Ramos (cell line): ENCODE results near the gene PRKCA.

Experiments used
- in situ Hi-C: fragments of 300-500 bp; cut with MboI; formaldehyde crosslinking; loops from one replicate; pipeline ENCODE4 v1.14.3; 2022; ENCODE audit warnings: low sequenced_read_pairs; ENCODE audit not compliant: unreplicated experiment

PRKCA gene

GRCh38 chr17:66762276-66762675, 459.9 kb downstream of the PRKCA start:
- in situ Hi-C loops: no loop called here

GRCh38 chr17:66763056-66763455, 460.6 kb downstream of the PRKCA start:
- in situ Hi-C loops: no loop called here

- in situ Hi-C loops: no loop called here
Observed at GRCh38 chr17:66764506-66764905, 462.1 kb downstream of the PRKCA start.

GRCh38 chr17:66767154-66767933, 464.9 kb downstream of the PRKCA start:
- in situ Hi-C loops: no loop called here

- in situ Hi-C loops: no loop called here
Observed at GRCh38 chr17:66769911-66770310, 467.5 kb downstream of the PRKCA start.

- in situ Hi-C loops: no loop called here
Observed at GRCh38 chr17:66772148-66772812, 469.9 kb downstream of the PRKCA start.

GRCh38 chr17:66775271-66775670, 472.9 kb downstream of the PRKCA start:
- in situ Hi-C loops: no loop called here

- in situ Hi-C loops: no loop called here
Observed at GRCh38 chr17:66775881-66776400, 473.5 kb downstream of the PRKCA start.

GRCh38 chr17:66776999-66777688, 474.7 kb downstream of the PRKCA start:
- in situ Hi-C loops: no loop called here

- in situ Hi-C loops: no loop called here
Observed at GRCh38 chr17:66777689-66778225, 475.3 kb downstream of the PRKCA start.

GRCh38 chr17:66778531-66779236, 476.3 kb downstream of the PRKCA start:
- in situ Hi-C loops: no loop called here

- in situ Hi-C loops: no loop called here
Observed at GRCh38 chr17:66779237-66779606, 476.8 kb downstream of the PRKCA start.

GRCh38 chr17:66781135-66781534, 478.7 kb downstream of the PRKCA start:
- in situ Hi-C loops: no loop called here

- in situ Hi-C loops: no loop called here
Observed at GRCh38 chr17:66782851-66783250, 480.4 kb downstream of the PRKCA start.

GRCh38 chr17:66783656-66784381, 481.4 kb downstream of the PRKCA start:
- in situ Hi-C loops: no loop called here

- in situ Hi-C loops: no loop called here
Observed at GRCh38 chr17:66784621-66785364, 482.4 kb downstream of the PRKCA start.

- in situ Hi-C loops: no loop called here
Observed at GRCh38 chr17:66786107-66786506, 483.7 kb downstream of the PRKCA start.

GRCh38 chr17:66787914-66788313, 485.5 kb downstream of the PRKCA start:
- in situ Hi-C loops: no loop called here

GRCh38 chr17:66789093-66789492, 486.7 kb downstream of the PRKCA start:
- in situ Hi-C loops: no loop called here
